Gastrocnemius medialis (tissue), 4 donors: Measurements from ENCODE around the gene WDR18.

Experiments
- POLR2A ChIP-seq, 2 donors: fragments of 450-650 bp; IDR thresholded peaks; one replicate each; pipeline ENCODE4 v1.6.1; 2017; ENCODE audit warnings: antibody characterized with exemption in 2 of 2, mild to moderate bottlenecking in 2 of 2, moderate library complexity in 2 of 2
- TF ChIP-seq, protein P1 (sequence below), 5 experiments: fragments of 450-650 bp in 3 of 5; fragments of 200-600 bp in 2 of 5; sonication (generic) in 2 of 5; IDR thresholded peaks in 4 of 5; conservative IDR thresholded peaks in 1 of 5; 1 replicate in 4 of 5; 2 replicates in 1 of 5; pipeline ENCODE4 v1.5.1; 2016 to 2019; ENCODE audit warnings: antibody characterized with exemption in 5 of 5, mild to moderate bottlenecking in 3 of 5, moderate library complexity in 3 of 5

GRCh38 chr19:977058-977464, 7.1 kb upstream of the WDR18 start:
- no peak for TF ChIP-seq POLR2A (IDR thresholded peaks at IDR 0.05)
- TF ChIP-seq, protein P1, sequence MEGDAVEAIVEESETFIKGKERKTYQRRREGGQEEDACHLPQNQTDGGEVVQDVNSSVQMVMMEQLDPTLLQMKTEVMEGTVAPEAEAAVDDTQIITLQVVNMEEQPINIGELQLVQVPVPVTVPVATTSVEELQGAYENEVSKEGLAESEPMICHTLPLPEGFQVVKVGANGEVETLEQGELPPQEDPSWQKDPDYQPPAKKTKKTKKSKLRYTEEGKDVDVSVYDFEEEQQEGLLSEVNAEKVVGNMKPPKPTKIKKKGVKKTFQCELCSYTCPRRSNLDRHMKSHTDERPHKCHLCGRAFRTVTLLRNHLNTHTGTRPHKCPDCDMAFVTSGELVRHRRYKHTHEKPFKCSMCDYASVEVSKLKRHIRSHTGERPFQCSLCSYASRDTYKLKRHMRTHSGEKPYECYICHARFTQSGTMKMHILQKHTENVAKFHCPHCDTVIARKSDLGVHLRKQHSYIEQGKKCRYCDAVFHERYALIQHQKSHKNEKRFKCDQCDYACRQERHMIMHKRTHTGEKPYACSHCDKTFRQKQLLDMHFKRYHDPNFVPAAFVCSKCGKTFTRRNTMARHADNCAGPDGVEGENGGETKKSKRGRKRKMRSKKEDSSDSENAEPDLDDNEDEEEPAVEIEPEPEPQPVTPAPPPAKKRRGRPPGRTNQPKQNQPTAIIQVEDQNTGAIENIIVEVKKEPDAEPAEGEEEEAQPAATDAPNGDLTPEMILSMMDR (IDR thresholded peaks at IDR 0.05 in 4 of 5, conservative IDR thresholded peaks at IDR 0.05 in 1 of 5), result no peak
